ENCODE data around the gene CLCN6.

DNA sequence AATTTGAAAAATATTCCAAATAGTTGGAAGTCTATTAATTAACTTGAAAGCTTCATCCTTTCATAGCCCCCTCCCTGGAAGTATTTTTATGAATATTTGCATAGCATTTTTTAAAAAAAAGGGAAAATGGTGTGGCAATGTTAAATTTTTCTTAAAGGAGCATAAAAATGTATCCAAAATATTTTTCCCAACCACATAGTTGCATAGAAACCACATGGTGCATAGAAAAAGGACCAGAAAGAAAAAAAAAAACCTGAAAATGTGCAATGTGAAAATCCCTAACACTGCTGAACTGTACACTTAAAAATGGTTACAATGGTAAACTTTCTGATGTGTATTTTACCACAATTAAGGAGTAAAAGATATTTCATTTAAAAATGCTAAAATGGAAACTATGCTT lies 36.0 kb upstream of the CLCN6 start:
- TF ChIP-seq, protein P1, sequence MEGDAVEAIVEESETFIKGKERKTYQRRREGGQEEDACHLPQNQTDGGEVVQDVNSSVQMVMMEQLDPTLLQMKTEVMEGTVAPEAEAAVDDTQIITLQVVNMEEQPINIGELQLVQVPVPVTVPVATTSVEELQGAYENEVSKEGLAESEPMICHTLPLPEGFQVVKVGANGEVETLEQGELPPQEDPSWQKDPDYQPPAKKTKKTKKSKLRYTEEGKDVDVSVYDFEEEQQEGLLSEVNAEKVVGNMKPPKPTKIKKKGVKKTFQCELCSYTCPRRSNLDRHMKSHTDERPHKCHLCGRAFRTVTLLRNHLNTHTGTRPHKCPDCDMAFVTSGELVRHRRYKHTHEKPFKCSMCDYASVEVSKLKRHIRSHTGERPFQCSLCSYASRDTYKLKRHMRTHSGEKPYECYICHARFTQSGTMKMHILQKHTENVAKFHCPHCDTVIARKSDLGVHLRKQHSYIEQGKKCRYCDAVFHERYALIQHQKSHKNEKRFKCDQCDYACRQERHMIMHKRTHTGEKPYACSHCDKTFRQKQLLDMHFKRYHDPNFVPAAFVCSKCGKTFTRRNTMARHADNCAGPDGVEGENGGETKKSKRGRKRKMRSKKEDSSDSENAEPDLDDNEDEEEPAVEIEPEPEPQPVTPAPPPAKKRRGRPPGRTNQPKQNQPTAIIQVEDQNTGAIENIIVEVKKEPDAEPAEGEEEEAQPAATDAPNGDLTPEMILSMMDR (optimal IDR thresholded peaks at IDR 0.05 in 1 of 3, IDR thresholded peaks at IDR 0.05 in 1 of 3, conservative IDR thresholded peaks at IDR 0.05 in 1 of 3; ENCODE audit: extremely low read depth in 1 of 3, insufficient read depth in 2 of 3, low read length in 3 of 3), result no peak
- TF ChIP-seq EZH2 (IDR thresholded peaks at IDR 0.05; ENCODE audit: low read length), result no peak

Measured in keratinocyte (primary cell).